ENCODE data around the gene CUX1.
"Not testable (repeated sequence)": the region's sequence is repeated elsewhere in the genome, so short reads cannot be mapped to it uniquely, and the experiment has no call there.

Gene CUX1

GRCh38 chr7:102129636-102130370 lies 312.4 kb downstream of the CUX1 start:
- no peaks in the 10 kb centered on the region for H3K9me3 ChIP-seq (ENCODE audit: control insufficient read depth, low read length)
- H3K27me3 ChIP-seq (ENCODE audit: control insufficient read depth, insufficient read depth, low read length) = no peaks in the 10 kb centered on the region
- H3K36me3 ChIP-seq (ENCODE audit: control insufficient read depth, insufficient read depth, low read length) = no peaks in the 10 kb centered on the region
- no peaks in the 10 kb centered on the region for H3K4me1 ChIP-seq (ENCODE audit: control insufficient read depth, insufficient read depth, low read length)
- no peak overlapping the region for H3K9ac ChIP-seq (ENCODE audit: low read length)
- no peak overlapping the region for H3K4me3 ChIP-seq (ENCODE audit: low read length)

- Histone ChIP-seq H3K4me1 (ENCODE audit: control insufficient read depth, insufficient read depth, low read length) (no peaks in the 10 kb centered on the region), H3K27me3 (ENCODE audit: control insufficient read depth, insufficient read depth, low read length) (no peaks in the 10 kb centered on the region), H3K4me3 (ENCODE audit: low read length) (no peak overlapping the region), H3K9ac (ENCODE audit: low read length) (no peak overlapping the region), H3K36me3 (ENCODE audit: control insufficient read depth, insufficient read depth, low read length) (no peaks in the 10 kb centered on the region), H3K9me3 (ENCODE audit: control insufficient read depth, low read length) (no peaks in the 10 kb centered on the region)
Measured at GRCh38 chr7:102132209-102132752, 314.9 kb downstream of the CUX1 start.

GRCh38 chr7:102138676-102139075 lies 321.2 kb downstream of the CUX1 start:
- Histone ChIP-seq H3K9me3 (ENCODE audit: control insufficient read depth, low read length) (no peaks in the 10 kb centered on the region), H3K4me1 (ENCODE audit: control insufficient read depth, insufficient read depth, low read length) (no peaks in the 10 kb centered on the region), H3K9ac (ENCODE audit: low read length) (no peak overlapping the region), H3K36me3 (ENCODE audit: control insufficient read depth, insufficient read depth, low read length) (no peaks in the 10 kb centered on the region), H3K27me3 (ENCODE audit: control insufficient read depth, insufficient read depth, low read length) (no peaks in the 10 kb centered on the region), H3K4me3 (ENCODE audit: low read length) (no peak overlapping the region)

GRCh38 chr7:102140952-102141370 lies 323.5 kb downstream of the CUX1 start:
- no peaks in the 10 kb centered on the region for H3K27me3 ChIP-seq (ENCODE audit: control insufficient read depth, insufficient read depth, low read length)
- no peaks in the 10 kb centered on the region for H3K9me3 ChIP-seq (ENCODE audit: control insufficient read depth, low read length)
- H3K4me3 ChIP-seq (ENCODE audit: low read length) = no peak overlapping the region
- no peaks in the 10 kb centered on the region for H3K36me3 ChIP-seq (ENCODE audit: control insufficient read depth, insufficient read depth, low read length)
- H3K4me1 ChIP-seq (ENCODE audit: control insufficient read depth, insufficient read depth, low read length) = no peaks in the 10 kb centered on the region
- no peak overlapping the region for H3K9ac ChIP-seq (ENCODE audit: low read length)

GRCh38 chr7:102142433-102142832 lies 325.0 kb downstream of the CUX1 start:
- H3K27me3 ChIP-seq (ENCODE audit: control insufficient read depth, insufficient read depth, low read length); H3K9me3 ChIP-seq (ENCODE audit: control insufficient read depth, low read length); H3K4me3 ChIP-seq (ENCODE audit: low read length); H3K9ac ChIP-seq (ENCODE audit: low read length); H3K36me3 ChIP-seq (ENCODE audit: control insufficient read depth, insufficient read depth, low read length); H3K4me1 ChIP-seq (ENCODE audit: control insufficient read depth, insufficient read depth, low read length): not testable (repeated sequence)

GRCh38 chr7:102146122-102146521 lies 328.7 kb downstream of the CUX1 start:
- no peaks in the 10 kb centered on the region for H3K4me1 ChIP-seq (ENCODE audit: control insufficient read depth, insufficient read depth, low read length)

GRCh38 chr7:102147008-102147407 lies 329.6 kb downstream of the CUX1 start:
- no peaks in the 10 kb centered on the region for H3K36me3 ChIP-seq (ENCODE audit: control insufficient read depth, insufficient read depth, low read length)
- H3K4me3 ChIP-seq (ENCODE audit: low read length) = no peak overlapping the region
- no peak overlapping the region for H3K9ac ChIP-seq (ENCODE audit: low read length)
- no peaks in the 10 kb centered on the region for H3K4me1 ChIP-seq (ENCODE audit: control insufficient read depth, insufficient read depth, low read length)
- H3K27me3 ChIP-seq (ENCODE audit: control insufficient read depth, insufficient read depth, low read length) = no peaks in the 10 kb centered on the region
- H3K9me3 ChIP-seq (ENCODE audit: control insufficient read depth, low read length) = no peaks in the 10 kb centered on the region

More at GRCh38 chr7:102146122-102146521, 328.7 kb downstream of the CUX1 start:
- H3K36me3 ChIP-seq (ENCODE audit: control insufficient read depth, insufficient read depth, low read length) = no peaks in the 10 kb centered on the region
- H3K9ac ChIP-seq (ENCODE audit: low read length) = no peak overlapping the region
- no peak overlapping the region for H3K4me3 ChIP-seq (ENCODE audit: low read length)
- H3K9me3 ChIP-seq (ENCODE audit: control insufficient read depth, low read length) = no peaks in the 10 kb centered on the region
- no peaks in the 10 kb centered on the region for H3K27me3 ChIP-seq (ENCODE audit: control insufficient read depth, insufficient read depth, low read length)

- H3K4me1 ChIP-seq (ENCODE audit: control insufficient read depth, insufficient read depth, low read length) = peaks cover 15% of the 10 kb centered on the region
- no peak overlapping the region for H3K9ac ChIP-seq (ENCODE audit: low read length)
- no peak overlapping the region for H3K4me3 ChIP-seq (ENCODE audit: low read length)
- H3K36me3 ChIP-seq (ENCODE audit: control insufficient read depth, insufficient read depth, low read length) = no peaks in the 10 kb centered on the region
- no peaks in the 10 kb centered on the region for H3K27me3 ChIP-seq (ENCODE audit: control insufficient read depth, insufficient read depth, low read length)
- no peaks in the 10 kb centered on the region for H3K9me3 ChIP-seq (ENCODE audit: control insufficient read depth, low read length)
Measured at GRCh38 chr7:102148799-102149198, 331.4 kb downstream of the CUX1 start.

GRCh38 chr7:102149416-102149815 lies 332.0 kb downstream of the CUX1 start:
- Histone ChIP-seq H3K9ac (ENCODE audit: low read length) (no peak overlapping the region), H3K4me3 (ENCODE audit: low read length) (no peak overlapping the region), H3K9me3 (ENCODE audit: control insufficient read depth, low read length) (no peaks in the 10 kb centered on the region), H3K36me3 (ENCODE audit: control insufficient read depth, insufficient read depth, low read length) (no peaks in the 10 kb centered on the region), H3K27me3 (ENCODE audit: control insufficient read depth, insufficient read depth, low read length) (no peaks in the 10 kb centered on the region), H3K4me1 (ENCODE audit: control insufficient read depth, insufficient read depth, low read length) (peaks cover 16% of the 10 kb centered on the region)

GRCh38 chr7:102150266-102150665 lies 332.8 kb downstream of the CUX1 start:
- H3K9ac ChIP-seq (ENCODE audit: low read length) = no peak overlapping the region
- H3K4me1 ChIP-seq (ENCODE audit: control insufficient read depth, insufficient read depth, low read length) = peaks cover 16% of the 10 kb centered on the region
- H3K36me3 ChIP-seq (ENCODE audit: control insufficient read depth, insufficient read depth, low read length) = no peaks in the 10 kb centered on the region
- H3K4me3 ChIP-seq (ENCODE audit: low read length) = no peak overlapping the region
- H3K27me3 ChIP-seq (ENCODE audit: control insufficient read depth, insufficient read depth, low read length) = no peaks in the 10 kb centered on the region
- H3K9me3 ChIP-seq (ENCODE audit: control insufficient read depth, low read length) = no peaks in the 10 kb centered on the region

- H3K9me3 ChIP-seq (ENCODE audit: control insufficient read depth, low read length) = no peaks in the 10 kb centered on the region
- no peaks in the 10 kb centered on the region for H3K36me3 ChIP-seq (ENCODE audit: control insufficient read depth, insufficient read depth, low read length)
- no peaks in the 10 kb centered on the region for H3K27me3 ChIP-seq (ENCODE audit: control insufficient read depth, insufficient read depth, low read length)
- H3K4me1 ChIP-seq (ENCODE audit: control insufficient read depth, insufficient read depth, low read length) = peaks cover 16% of the 10 kb centered on the region
- H3K9ac ChIP-seq (ENCODE audit: low read length) = no peak overlapping the region
- no peak overlapping the region for H3K4me3 ChIP-seq (ENCODE audit: low read length)
Measured at GRCh38 chr7:102152672-102153598, 335.5 kb downstream of the CUX1 start.

GRCh38 chr7:102153599-102153946 lies 336.1 kb downstream of the CUX1 start:
- Histone ChIP-seq H3K9ac (ENCODE audit: low read length) (no peak overlapping the region), H3K36me3 (ENCODE audit: control insufficient read depth, insufficient read depth, low read length) (no peaks in the 10 kb centered on the region), H3K27me3 (ENCODE audit: control insufficient read depth, insufficient read depth, low read length) (no peaks in the 10 kb centered on the region), H3K4me3 (ENCODE audit: low read length) (no peak overlapping the region), H3K9me3 (ENCODE audit: control insufficient read depth, low read length) (no peaks in the 10 kb centered on the region), H3K4me1 (ENCODE audit: control insufficient read depth, insufficient read depth, low read length) (peaks cover 16% of the 10 kb centered on the region)
